GM18951 (cell line): ENCODE results near the gene CCL17.
"Not testable (repeated sequence)": the region's sequence is repeated elsewhere in the genome, so short reads cannot be mapped to it uniquely, and the experiment has no call there.

ENCODE experiments used
- POLR2A ChIP-seq: IDR thresholded peaks from 4 replicates; pipeline ENCODE4 v1.6.1; 2011; ENCODE audit warnings: mild to moderate bottlenecking; ENCODE audit not compliant: insufficient read length, insufficient read depth; ENCODE audit errors: extremely low read depth
- in situ Hi-C: fragments of 300-500 bp; cut with MboI; formaldehyde crosslinking; loops from one replicate; pipeline ENCODE4 v1.12.0; 2022; ENCODE audit warnings: low sequenced_read_pairs, mixed read lengths, inconsistent platforms; ENCODE audit not compliant: unreplicated experiment

CCL17 gene

DNA sequence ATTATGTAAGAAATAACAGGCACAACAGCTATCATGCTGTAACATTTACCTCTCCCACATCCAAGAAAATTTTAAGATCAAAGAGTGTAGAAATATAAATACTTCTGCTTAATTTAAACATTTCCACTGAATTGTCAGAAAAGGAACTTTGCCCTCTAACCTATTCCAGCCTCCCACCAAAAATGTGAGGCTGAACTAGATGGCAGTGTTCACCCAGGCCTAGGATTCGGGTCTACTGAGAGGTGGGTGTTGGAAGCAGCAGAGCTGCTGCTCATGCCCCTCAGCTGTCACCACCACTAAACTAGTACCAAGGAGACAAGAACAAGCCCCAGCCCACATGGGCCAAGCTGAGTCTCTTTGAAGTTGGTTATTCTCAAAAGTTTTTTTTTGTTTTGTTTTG, 31.3 kb downstream of the CCL17 start:
- in situ Hi-C loops, result no loop called here
- TF ChIP-seq POLR2A, result no peak

DNA sequence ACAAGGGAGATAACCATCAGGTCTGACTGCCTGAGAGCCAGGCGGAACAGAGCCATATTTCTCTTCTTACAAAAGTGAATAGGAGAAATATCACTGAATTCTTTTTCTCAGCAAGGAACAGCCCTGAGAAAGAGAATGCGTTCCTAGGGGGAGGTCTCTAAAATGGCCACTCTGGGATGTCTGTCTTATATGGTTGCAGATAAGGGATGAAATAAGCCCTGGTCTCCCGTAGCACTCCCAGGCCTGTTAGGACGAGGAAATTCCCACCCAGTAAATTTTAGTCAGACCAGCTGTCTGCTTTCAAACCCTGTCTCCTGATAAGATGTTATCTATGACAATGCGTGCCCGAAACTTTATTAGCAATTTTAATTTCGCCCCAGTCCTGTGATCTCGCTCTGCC, 35.4 kb downstream of the CCL17 start:
- in situ Hi-C loops, result not testable (repeated sequence)

DNA sequence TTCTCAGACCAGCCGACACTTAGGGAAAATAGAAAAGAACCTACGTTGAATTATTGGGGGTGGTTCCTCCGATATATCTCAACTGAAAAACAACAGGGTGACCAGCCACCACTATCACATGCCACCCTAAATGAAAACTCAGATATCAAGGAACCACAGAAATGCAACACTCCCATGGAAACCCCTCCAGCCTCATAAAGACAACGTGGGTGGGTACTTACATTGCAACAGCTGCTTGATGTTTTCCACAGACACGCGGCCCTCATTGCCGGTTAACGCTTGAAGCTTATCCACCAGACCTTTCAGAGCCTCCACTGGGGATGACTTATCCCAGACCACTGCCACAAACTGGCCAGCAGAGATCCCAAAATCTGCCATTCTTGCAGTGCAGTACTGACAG, 36.0 kb downstream of the CCL17 start:
- in situ Hi-C loops, result not testable (repeated sequence)

GRCh38 chr16:57444711-57445110, 40.1 kb downstream of the CCL17 start:
- TF ChIP-seq POLR2A, result no peak
- in situ Hi-C loops, result no loop called here

DNA sequence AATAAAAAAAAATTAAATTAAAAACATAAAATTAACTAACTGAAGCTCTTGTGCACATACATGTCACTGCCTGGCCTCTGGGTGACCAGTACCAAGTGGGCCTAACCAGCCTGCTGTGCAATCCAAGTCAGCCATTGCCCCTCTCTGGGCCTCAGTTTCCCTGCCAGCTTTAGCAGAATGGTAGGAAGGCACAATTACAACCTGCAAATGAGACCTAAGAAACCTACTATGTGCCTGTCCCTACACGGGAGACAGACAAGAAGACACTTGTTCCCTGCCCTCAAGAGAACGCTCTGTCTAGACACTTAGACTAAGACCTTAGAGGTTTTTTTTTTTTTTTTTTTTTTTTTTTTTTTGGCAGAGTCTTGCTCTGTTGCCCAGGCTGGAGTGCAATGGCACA, 40.9 kb downstream of the CCL17 start:
- no peak for TF ChIP-seq POLR2A
- in situ Hi-C loops, result no loop called here

DNA sequence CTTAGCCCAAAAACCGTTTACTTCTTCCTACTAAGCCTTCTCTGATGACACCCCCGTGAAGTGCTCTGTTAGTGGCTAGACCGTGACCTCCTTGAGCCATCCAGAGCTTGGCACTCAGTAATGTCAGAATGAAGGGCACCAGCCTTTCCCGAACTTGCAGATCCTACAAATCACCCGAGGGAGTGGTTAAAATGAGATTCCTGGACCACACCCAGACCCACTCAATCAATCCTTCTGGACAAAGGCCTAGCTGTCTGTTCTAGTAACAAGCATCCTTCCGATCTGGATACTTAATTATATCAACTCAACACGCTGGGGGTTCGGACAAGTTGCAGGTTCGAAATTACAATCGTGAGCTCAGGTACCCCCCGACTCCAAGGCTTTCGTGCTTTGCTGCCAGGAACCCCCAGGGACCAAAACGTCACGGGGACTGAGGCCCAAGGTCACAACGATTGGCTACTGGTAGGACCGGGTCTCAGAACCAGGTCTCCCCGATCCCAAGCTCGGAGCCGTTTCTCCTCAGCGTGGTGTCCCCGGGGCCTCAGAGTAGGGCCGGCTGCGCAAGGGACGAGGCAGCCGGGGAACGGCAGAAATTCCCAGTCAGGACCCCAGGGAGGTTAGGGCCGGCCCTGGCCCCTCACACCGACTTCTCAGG, 42.1 kb downstream of the CCL17 start:
- in situ Hi-C loops, result no loop called here
- TF ChIP-seq POLR2A, result no peak

DNA sequence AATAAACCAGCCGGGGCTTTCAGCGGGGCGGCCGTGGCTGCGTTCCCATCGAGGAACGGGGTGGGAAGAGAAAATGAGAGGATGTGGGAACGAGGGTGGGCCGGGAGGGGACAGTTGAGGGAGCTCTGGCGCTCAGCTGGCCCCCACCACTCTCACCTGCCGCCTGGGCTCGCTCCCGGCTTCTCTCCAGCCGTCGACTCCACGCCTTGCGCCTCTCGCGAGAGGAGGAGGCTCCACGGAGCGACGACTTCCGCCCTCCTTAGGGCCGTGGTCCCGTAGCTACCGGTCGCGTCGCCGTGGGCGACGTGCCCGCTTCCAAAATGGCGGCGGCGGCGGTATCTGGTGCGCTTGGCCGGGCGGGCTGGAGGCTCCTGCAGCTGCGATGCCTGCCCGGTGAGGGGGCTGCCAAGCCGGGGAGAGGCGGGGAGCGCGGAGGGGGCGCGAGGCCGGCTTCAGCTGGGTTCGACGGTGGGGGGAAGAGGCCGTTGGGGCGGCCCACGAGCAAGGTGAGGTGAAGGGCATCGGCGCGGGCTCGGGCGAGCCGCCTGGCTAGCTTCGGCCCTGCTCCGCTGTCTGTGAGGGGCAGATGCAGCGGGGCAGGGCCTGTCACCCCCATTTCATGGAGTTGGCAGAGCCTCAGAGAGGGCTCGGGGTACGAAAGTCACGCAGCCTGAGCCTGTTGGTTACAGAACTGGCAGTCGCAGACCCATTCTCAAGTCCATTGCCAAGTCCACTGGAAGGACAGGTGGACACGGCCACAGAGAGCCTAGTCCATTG, 42.8 kb downstream of the CCL17 start, which contains the start of the genes CIAPIN1 and COQ9:
TSS of gene CIAPIN1 (minus strand) at position 200 of the 777 bp plus-strand sequence. CDS start 6,457 bp downstream, outside the sequence.
TSS of gene COQ9 (plus strand) at position 294 of the 777 bp plus-strand sequence. CDS start at position 321, 27 bp downstream.
- in situ Hi-C loops, result no loop called here

DNA sequence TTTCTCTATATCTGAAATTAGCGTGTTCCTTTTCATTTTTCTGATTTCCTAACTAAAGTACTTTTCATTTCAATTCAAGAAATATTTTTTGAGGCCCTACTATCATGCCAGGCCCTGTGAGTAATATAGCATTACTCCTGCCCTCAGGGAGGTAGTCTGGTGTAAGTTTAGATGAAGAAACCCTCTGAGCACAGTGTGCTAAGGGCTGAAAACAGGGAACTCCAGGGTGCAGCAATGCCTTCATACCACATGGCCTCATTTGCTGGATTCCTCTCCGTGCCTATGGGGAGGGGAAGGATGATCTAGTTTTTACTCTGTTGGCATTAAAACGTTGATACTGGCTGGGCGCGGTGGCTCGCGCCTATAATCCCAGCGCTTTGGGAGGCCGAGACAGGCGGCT, 47.5 kb downstream of the CCL17 start:
- TF ChIP-seq POLR2A, result no peak
- in situ Hi-C loops, result no loop called here

More for the DNA sequence above, 42.8 kb downstream of the CCL17 start, which contains the start of the genes CIAPIN1 and COQ9:
- peak; percentile 91 for TF ChIP-seq POLR2A

DNA sequence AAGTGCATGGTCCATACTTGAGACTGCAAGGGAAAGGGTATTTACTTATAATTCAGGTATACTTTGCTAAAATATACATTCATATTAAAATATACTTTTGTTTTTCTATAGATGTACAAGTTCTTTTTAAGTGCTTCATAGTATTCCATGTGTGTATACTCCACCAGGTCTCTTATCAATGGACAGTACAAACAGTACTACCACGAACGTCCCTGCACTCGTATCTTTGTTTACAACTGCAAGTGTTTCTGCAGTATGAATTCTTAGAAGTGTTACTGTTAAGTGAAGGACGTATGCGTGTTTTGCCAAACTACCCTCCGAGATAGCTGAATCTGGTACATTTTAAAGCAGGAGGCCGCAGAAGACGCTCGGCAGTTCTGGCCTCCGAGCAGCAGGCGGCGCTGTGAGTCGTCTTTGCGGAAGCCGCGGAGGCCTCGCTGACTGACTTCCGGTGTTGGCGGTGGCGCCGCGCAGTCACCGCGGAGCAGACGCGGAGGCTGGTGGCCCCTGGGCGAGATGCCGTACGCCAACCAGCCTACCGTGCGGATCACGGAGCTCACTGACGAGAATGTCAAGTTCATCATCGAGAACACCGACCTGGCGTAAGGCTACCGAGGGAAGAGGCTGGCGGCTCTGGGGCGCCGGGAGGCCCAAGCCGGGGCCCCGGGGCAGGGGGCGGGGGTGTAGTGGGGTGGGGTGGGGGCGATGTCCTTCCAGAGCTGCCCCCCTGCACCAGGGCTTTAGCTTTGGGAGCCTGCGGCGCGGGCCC, 57.8 kb downstream of the CCL17 start, which contains the start of gene POLR2C:
TSS of gene POLR2C (plus strand) at position 471 of the 769 bp plus-strand sequence. CDS start at position 517, 46 bp downstream.
- peak; percentile 99 for TF ChIP-seq POLR2A
- in situ Hi-C loops, result no loop called here

DNA sequence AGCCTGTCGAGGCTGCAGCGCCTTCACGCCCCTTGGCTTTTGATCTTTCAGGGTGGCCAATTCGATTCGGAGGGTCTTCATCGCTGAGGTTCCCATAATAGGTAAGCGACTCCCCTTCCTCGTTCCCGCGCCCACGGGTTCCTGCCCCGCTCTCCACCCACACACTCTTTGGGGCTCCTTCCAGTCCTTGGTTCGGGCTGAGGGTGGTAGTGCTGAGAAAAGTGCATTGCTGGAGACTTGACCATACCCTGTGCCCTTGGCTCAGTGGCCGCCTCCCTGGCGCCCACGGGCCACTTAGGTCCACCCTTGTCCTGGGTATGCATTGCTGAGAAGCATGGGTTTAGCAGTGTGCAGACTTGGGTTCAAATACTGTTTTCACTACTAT, 58.4 kb downstream of the CCL17 start:
- TF ChIP-seq POLR2A, result no peak
- in situ Hi-C loops, result no loop called here

DNA sequence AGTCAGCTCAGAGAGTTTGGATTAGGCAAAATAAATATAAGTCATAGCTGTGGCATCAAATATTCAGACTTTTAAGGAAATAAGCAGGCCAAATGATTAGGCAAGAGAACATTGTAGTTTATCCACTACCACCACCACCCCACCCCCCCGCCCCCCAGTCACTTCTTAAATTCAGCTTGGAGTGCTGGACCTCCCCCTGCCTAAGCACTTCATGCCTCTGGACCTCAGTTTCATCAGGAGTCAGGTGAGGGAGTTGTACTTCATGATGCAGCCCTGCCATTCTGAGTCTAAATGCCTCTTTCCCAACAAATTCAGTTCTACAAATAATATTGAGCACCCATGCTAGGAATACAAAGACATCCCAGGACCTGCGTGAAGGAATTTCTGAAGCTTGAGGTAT, 60.0 kb downstream of the CCL17 start:
- in situ Hi-C loops, result no loop called here
- no peak for TF ChIP-seq POLR2A
